Motor neuron (in vitro differentiated cells): ENCODE data around the gene PIK3R4. TPM values are rescaled to one million over a fixed set of nuclear protein-coding genes. Genes with fewer than 3 reads are reported as not detected.

Experiments used
- ATAC-seq, 8 experiments: fragments of 200-7000 bp; cut with Tn5 transposase; replicated peaks in 6 of 8; 2 replicates each; pipeline ENCODE4 v1.8.0; 2021; ENCODE audit warnings: mild to moderate bottlenecking in 8 of 8, moderate library complexity in 8 of 8
- H3K27ac ChIP-seq, 2 donors: fragments of 250-450 bp; sonication (Bioruptor Pico); 2 replicates each; pipeline ENCODE4 v1.9.0; 2021; ENCODE audit warnings: antibody characterized with exemption in 2 of 2, mild to moderate bottlenecking in 2 of 2, moderate library complexity in 1 of 2
- H3K4me1 ChIP-seq, 2 donors: fragments of 250-450 bp; sonication (Bioruptor Pico); replicated peaks in 1 of 2; 2 replicates each; pipeline ENCODE4 v1.6.1; 2021; ENCODE audit warnings: antibody characterized with exemption in 2 of 2, mild to moderate bottlenecking in 2 of 2, moderate library complexity in 1 of 2
- H3K4me3 ChIP-seq, 5 donors: fragments of 250-450 bp; sonication (Bioruptor Pico); 2 replicates each; pipeline ENCODE4 v1.9.0; 2021; ENCODE audit warnings: antibody characterized with exemption in 5 of 5, mild to moderate bottlenecking in 5 of 5, moderate library complexity in 4 of 5
- WGBS, 10 experiments: fragments of 450-650 bp; shearing (Covaris generic); methylation state at CpG; one replicate each; pipeline ENCODE4 v1.0.0; 2022; 5-methylcytosine and 5-hydroxymethylcytosine counted together
- in situ Hi-C, 9 experiments: fragments of 400-800 bp; cut with MboI; loops; one replicate each; pipeline ENCODE4 v1.15.0; 2021; ENCODE audit warnings: low sequenced_read_pairs in 9 of 9, low pct_unique_long_range_greater_than_20kb in 2 of 9; ENCODE audit not compliant: unreplicated experiment in 9 of 9
- total RNA-seq, 8 experiments: library from RNA; unstranded; fragments of 300-600 nt; gene quantifications; 2 replicates each; pipeline versions ENCODE4 v1.2.3 to v1.2.4, GENCODE V29; 2022

PIK3R4 gene
- total RNA-seq, 8 experiments from 2014 or later: 16.2 to 40.2 (median 22.4) TPM

DNA sequence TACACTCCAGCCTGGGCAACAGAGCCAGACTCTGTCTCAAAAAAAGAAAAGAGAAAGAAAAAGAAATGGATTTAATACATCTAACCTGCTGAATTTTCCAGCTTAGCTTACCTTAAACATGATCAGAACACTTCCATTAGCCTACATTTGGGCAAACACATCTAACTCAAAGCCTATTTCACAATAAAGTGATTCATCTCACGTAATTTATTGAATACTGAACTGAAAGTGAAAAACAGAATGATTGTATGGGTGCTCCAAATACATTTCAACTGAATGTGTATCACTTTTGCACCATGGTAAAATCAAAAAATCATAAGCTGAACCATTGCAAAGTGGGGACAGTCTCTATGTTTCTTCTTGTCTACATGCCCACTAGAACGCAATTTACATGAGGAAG, 9.0 kb downstream of the PIK3R4 start:
- no peak overlapping the region for H3K27ac ChIP-seq
- in situ Hi-C loops: no loop called here
- 92 to 100% (median 100%) methylated on average over 1 to 2 of the region's 2 CpGs; no CpG with 5 or more reads in 1 of the 10 experiments for WGBS, 10 experiments
- H3K4me1 ChIP-seq: peaks cover 0 to 19% of the 10 kb centered on the region in 2 donors
- ATAC-seq: no peak
- H3K4me3 ChIP-seq: no peak overlapping the region

DNA sequence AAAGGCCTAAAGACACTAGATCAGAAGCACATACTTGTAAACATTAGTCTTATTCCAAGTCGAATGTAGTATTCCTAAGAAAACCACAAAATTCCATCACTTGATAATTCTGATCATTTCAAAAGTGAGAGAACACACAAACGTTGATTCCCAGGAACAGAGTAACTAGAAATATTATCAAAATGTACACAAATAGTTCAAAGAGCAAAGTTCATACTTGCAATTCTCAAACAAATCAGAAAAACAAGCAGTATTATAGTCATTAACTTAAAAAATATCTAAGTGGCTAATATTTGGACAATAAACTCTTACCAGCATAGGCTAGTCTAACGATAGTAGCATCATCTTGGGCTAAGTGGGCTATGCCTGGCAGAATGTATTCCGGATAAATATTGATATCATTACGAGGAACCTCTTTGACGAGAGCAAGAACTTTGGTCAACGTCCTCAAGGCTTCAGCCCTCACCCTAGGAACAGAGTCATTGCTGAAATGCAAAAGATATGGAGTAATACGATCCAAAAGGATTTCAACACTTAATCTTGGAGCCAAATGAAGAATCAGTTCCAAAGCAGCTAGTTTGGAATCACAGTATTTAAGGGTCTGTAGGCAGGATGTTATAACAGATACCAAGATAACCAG, 13.3 kb downstream of the PIK3R4 start:
- Histone ChIP-seq H3K4me3 (no peak overlapping the region), H3K4me1 (no peaks in the 10 kb centered on the region), H3K27ac (no peak overlapping the region)
- 68 to 100% (median 95%) methylated on average over 1 to 8 of the region's 8 CpGs for WGBS, 10 experiments
- in situ Hi-C loops: no loop called here
- ATAC-seq: no peak

DNA sequence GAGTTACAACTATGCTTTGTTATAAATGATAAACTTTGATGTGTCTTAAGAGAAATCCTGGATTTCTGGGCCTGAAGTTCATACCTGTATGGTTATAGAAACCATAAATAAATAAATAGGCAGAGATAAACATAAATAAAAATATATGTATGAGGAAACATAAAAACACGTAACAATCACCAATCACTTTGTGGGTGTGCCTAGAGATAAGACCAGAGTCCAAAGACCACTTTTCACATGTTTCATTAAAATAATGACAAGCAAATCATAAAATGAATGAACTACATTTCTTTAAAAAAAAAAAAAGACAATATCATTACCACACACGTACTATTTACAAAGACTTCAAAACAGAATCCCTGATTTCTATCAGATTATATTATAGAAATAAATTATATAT, 14.1 kb downstream of the PIK3R4 start:
- 70 to 100% (median 92%) methylated on average over 1 to 2 of the region's 2 CpGs; no CpG with 5 or more reads in 1 of the 10 experiments for WGBS, 10 experiments
- no peak for ATAC-seq
- Histone ChIP-seq H3K27ac (no peak overlapping the region), H3K4me3 (no peak overlapping the region), H3K4me1 (peaks cover 0 to under 1% of the 10 kb centered on the region in 2 donors)
- in situ Hi-C loops: no loop called here

DNA sequence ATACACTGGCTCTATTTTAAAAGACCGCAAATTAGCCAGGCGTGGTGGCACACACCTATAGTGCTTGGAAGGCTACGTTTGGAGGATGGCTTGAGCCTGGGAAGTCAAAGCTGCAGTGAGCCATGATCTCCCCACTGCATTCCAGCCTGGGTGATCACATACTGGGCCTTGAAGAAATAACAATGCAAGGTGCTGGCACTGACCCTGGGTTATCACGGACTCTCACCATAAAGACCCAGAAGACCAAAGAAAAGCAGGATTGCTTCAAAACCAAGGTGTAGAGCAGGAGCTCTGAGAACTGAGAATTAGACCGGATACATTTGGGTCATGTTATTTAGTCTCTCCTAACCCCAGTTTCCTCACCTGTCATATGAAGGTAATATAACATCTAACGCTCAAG, 14.8 kb downstream of the PIK3R4 start:
- Histone ChIP-seq H3K4me1 (peaks cover 0 to 4% of the 10 kb centered on the region in 2 donors), H3K27ac (no peak overlapping the region), H3K4me3 (no peak overlapping the region)
- in situ Hi-C loops: no loop called here
- no peak for ATAC-seq
- 80 to 100% (median 96%) methylated on average over 1 to 5 of the region's 6 CpGs; no CpG with 5 or more reads in 1 of the 10 experiments for WGBS, 10 experiments

DNA sequence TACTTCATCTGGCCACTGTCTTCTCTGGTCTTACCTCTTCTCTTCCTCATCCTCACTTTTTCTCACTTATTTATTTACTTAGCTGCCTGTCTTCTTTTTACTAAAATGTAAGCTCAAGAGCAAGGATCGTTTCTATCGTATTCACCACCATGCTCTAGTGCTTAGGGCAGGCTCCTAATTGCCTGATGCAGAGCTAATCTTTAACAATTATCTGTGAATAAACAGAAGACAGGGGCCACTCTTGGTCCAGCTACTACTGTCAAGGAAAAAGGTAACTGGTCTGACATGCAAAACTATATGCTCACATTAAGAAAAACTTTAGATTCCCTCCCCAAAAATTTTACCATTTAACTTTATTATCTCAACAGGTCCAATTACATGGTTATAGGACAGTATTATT, 17.5 kb downstream of the PIK3R4 start:
- in situ Hi-C loops: no loop called here

DNA sequence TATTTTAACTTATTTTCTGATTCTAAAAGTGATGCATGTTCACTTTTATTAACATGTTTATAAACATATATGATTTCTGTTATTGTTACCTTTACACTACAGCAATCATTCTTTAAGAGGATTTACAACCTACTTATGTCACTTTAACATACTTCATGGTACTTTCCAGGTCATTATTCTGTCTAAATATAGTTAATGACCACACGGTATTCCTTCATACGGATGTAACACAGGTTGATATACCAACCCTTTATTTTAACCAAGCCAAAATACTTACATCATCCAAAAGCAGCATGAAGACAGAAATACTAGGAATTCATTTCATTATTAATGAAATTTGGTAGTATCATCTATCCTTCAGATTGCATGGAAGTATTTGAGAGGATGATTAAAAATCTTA, 18.6 kb downstream of the PIK3R4 start:
- Histone ChIP-seq H3K4me1 (peaks cover 0 to 4% of the 10 kb centered on the region in 2 donors), H3K27ac (no peak overlapping the region), H3K4me3 (no peak overlapping the region)
- no peak for ATAC-seq
- WGBS, 10 experiments: 53 to 100% (median 90%) methylated on average over 1 to 2 of the region's 2 CpGs; no CpG with 5 or more reads in 3 of the 10 experiments
- in situ Hi-C loops: no loop called here

More for the DNA sequence above, 17.5 kb downstream of the PIK3R4 start:
- Histone ChIP-seq H3K4me1 (peaks cover 0 to 4% of the 10 kb centered on the region in 2 donors), H3K27ac (no peak overlapping the region), H3K4me3 (no peak overlapping the region)
- no peak for ATAC-seq
- 18 to 97% (median 52%) methylated on average over 2 of the region's 2 CpGs; no CpG with 5 or more reads in 2 of the 10 experiments for WGBS, 10 experiments

DNA sequence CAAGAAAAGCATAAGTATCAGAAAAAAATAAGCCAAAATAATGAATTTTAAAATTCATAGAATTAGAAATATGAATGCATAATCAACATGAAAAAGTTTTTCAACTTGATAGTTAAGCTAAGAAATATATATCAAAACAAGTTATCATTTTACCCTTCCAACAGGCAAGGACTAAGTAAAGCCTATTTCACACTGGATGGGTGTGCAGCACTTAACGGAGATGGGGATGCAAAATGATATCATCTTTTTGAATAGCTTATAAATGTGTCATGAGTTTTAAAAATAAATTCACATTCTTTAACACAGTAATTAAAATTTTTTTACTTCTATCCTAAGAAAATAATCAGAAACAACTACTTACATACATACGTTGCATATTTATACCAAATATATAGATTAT, 20.9 kb downstream of the PIK3R4 start:
- in situ Hi-C loops: no loop called here
- peaks cover 0 to 4% of the 10 kb centered on the region in 2 donors for H3K4me1 ChIP-seq
- no peak for ATAC-seq
- 33 to 100% (median 92%) methylated on average over 2 of the region's 2 CpGs; no CpG with 5 or more reads in 1 of the 10 experiments for WGBS, 10 experiments
- H3K27ac ChIP-seq: no peak overlapping the region
- no peak overlapping the region for H3K4me3 ChIP-seq

DNA sequence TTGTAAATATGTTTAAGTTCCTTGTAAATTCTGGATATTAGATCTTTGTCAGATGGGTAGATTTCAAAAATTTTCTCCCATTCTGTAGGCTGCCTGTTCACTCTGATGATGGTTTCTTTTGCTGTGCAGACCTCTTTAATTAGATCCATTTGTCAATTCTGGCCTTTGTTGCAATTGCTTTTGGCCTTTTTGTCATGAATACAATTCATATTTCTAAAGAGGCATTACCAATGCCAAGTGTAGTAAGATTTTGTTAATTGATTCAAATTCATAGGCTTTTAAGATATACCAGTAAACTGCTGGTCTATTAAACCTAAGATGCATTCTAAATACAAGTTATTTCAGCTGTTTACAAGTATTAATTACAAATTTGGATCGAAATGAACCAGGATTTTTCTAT, 31.0 kb downstream of the PIK3R4 start:
- Histone ChIP-seq H3K4me3 (no peak overlapping the region), H3K27ac (no peak overlapping the region), H3K4me1 (no peaks in the 10 kb centered on the region)
- 22 to 100% (median 89%) methylated on average over 1 of the region's 1 CpG; no CpG with 5 or more reads in 1 of the 10 experiments for WGBS, 10 experiments
- in situ Hi-C loops: no loop called here
- no peak for ATAC-seq

DNA sequence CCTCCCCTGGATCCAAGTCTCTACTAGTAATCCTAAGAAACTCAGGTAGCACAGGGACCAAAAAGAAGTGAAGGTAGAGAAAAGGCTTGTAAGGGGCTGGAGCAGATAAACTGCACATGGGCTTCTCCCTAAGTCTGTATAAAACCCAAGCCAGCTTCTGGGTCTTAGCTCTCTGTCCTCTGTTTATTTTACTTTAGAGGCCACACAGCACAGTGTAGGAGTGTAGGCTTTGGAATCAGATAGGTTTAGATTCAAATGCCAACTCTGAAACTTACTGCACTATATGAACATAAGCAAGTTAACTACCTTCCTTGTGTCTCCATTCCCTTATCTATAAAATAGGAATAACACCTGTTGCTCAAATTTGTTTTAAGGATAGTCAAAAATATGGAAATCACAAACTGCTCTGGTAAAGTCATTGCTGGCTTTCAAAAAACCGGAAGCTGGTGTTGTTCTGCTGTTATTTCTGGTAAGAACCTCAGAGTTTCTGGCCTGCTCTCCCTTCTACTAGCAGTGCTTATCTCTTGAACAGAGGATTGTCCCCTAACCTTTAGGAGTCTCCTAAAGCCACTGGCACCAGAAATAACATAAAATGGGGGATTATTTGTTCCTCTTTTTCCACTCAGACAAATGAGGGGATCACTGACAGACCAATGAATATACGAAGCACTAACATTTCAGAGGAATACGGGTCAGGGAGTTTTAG, 33.8 kb downstream of the PIK3R4 start:
- H3K4me1 ChIP-seq: no peaks in the 10 kb centered on the region
- no peak overlapping the region for H3K4me3 ChIP-seq
- in situ Hi-C loops: no loop called here
- WGBS, 10 experiments: 84 to 100% (median 94%) methylated on average over 2 to 3 of the region's 3 CpGs; no CpG with 5 or more reads in 2 of the 10 experiments
- H3K27ac ChIP-seq: no peak overlapping the region
- ATAC-seq: no peak

DNA sequence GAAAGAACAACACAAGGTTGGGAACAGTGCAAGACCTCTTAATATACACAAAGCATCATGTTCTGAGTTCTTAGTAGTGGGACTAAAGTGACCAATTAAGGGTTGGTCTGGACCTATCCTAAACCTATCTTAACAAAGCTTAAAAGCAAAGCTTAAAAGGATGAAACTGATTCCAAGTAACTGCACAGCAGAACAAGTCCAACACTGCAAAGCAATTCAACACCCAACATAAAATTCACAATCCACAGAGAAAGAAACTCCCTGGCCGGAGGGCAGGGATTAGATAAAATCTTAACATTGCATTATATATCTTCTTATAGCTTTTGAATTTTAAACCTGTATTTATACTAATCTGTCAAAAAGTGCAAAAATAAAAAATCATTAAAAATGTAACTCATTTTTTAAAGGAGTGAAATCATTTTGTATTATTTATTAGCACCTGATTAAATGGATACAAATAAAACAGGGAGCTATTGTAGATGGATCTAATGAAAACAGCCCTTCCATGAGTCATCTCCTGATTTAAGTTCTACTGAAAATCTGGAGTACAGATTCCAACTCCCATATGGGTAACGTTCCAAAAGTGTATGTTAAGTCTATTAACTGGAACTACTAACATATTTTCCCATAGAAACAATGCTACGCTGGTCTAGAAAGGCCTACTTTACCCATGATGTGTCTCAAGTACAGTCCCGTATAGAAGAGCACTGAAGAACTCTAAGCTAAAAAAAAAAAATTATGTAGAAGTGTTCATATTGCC, 34.9 kb downstream of the PIK3R4 start:
- H3K4me1 ChIP-seq: no peaks in the 10 kb centered on the region
- no peak overlapping the region for H3K4me3 ChIP-seq
- peak in 3 of 8 experiments; percentile 48 to 83 (median 73) for ATAC-seq
- WGBS, 10 experiments: 19 to 100% (median 86%) methylated on average over 2 to 4 of the region's 4 CpGs
- no peak overlapping the region for H3K27ac ChIP-seq
- in situ Hi-C loops: no loop called here

DNA sequence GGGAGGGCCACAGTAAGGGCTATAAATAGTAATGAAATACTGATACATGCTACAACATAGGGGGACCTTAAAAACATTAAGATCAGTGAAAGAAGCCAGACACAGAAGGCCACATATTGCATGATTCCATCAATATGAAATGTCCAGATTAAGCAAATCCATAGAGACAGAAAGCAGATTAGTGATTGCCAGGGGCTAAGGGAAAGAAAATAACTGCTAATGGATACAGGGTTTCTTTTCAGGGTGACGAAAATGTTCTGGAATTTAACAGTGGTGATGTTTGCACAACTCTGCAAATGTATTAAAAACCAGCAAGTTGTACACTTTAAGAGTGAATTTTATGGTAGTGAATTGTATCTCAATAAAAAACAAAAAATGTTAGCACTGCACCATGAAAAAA, 37.0 kb downstream of the PIK3R4 start:
- ATAC-seq: no peak
- Histone ChIP-seq H3K27ac (no peak overlapping the region), H3K4me3 (no peak overlapping the region), H3K4me1 (no peaks in the 10 kb centered on the region)
- in situ Hi-C loops: no loop called here
- 14 to 100% (median 95%) methylated on average over 1 of the region's 1 CpG; no CpG with 5 or more reads in 4 of the 10 experiments for WGBS, 10 experiments

DNA sequence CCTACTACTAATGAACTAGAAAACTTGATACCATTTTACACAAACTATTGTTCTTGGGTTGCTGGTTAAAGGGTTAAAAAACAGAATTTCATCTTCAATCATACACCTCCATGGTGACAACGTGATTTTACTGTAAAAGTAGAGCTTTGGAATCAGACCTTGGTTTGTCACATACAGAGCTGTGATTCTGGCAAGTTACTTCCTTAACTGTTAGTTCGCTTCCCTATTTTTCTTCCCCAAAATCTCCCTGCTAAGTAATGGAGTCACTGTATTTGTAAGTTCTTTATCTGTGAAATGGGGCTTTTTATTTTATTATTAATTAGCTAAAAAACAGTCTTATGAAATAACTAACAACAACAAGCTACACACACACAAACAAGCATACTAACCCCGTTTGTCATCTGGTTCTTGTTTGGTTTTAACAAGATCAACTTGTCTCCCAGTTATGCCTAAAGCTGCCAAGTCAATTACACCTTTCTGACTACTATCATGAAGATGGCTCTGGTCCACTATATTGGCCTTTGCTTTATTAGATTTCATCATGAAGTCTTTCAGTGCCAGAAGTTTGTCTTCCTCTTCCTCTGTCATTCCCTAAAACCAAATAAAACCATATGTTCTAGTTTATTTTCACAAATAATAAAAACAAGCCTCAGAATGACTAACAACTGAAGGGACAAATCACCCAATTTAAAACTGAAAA, 38.6 kb downstream of the PIK3R4 start:
- Histone ChIP-seq H3K27ac (no peak overlapping the region), H3K4me3 (no peak overlapping the region), H3K4me1 (no peaks in the 10 kb centered on the region)
- ATAC-seq: no peak
- WGBS, 10 experiments: 14 to 100% (median 81%) methylated on average over 2 to 3 of the region's 3 CpGs; no CpG with 5 or more reads in 1 of the 10 experiments
- in situ Hi-C loops: no loop called here

DNA sequence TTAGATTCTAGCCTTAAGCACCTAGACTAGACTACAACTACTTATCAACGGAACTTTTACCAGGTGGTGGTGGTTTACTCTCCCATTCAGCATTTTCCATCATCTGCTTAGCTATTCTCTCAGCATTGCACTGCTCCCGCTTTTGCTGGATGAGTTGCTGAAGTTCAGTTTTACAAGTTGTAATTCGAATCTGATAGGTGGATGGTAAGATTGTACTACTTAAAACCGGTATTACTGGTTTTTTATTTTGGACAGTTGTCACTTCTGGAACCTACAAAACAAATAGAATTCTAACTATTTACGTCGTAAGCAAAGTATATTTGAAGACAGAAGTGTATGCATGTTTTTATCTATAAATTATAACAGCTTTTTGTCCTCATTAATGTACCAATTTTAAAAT, 41.1 kb downstream of the PIK3R4 start:
- WGBS, 10 experiments: 0 to 100% (median 87%) methylated on average over 1 to 6 of the region's 6 CpGs
- in situ Hi-C loops: no loop called here
- no peak overlapping the region for H3K4me3 ChIP-seq
- H3K27ac ChIP-seq: no peak overlapping the region
- ATAC-seq: no peak
- no peaks in the 10 kb centered on the region for H3K4me1 ChIP-seq
